NCI-H526 (cell line): Measurements from ENCODE around the gene SDCBP2.
"Not testable (repeated sequence)": the region's sequence is repeated elsewhere in the genome, so short reads cannot be mapped to it uniquely, and the experiment has no call there.

ENCODE experiments used
- DNase-seq, 2 experiments: peaks; one replicate each; lab custom pipeline; 2025; lab: John Stamatoyannopoulos, UW

SDCBP2 gene

GRCh38 chr20:1360094-1360846, 31.3 kb upstream of the SDCBP2 start:
- DNase-seq, result no peak

GRCh38 chr20:1357921-1358671, 29.2 kb upstream of the SDCBP2 start:
- DNase-seq, result no peak

GRCh38 chr20:1353956-1354355, 25.0 kb upstream of the SDCBP2 start:
- DNase-seq, result no peak

GRCh38 chr20:1346315-1346969, 17.5 kb upstream of the SDCBP2 start:
- no peak for DNase-seq

- DNase-seq, result no peak
These were observed 16.8 kb upstream of the SDCBP2 start for GRCh38 chr20:1345756-1346093.

GRCh38 chr20:1345030-1345755, 16.3 kb upstream of the SDCBP2 start:
- DNase-seq, result no peak

- DNase-seq, result not testable (repeated sequence)
These were observed 14.6 kb upstream of the SDCBP2 start for GRCh38 chr20:1343446-1344124.

- DNase-seq, result no peak
These were observed 12.8 kb upstream of the SDCBP2 start for GRCh38 chr20:1341561-1342265.

GRCh38 chr20:1338801-1339200, 9.9 kb upstream of the SDCBP2 start:
- no peak for DNase-seq

GRCh38 chr20:1338096-1338495, 9.2 kb upstream of the SDCBP2 start:
- no peak for DNase-seq

GRCh38 chr20:1337441-1337840, 8.5 kb upstream of the SDCBP2 start:
- no peak for DNase-seq

GRCh38 chr20:1336699-1337367, 7.9 kb upstream of the SDCBP2 start:
- DNase-seq, result no peak

- DNase-seq, result no peak
These were observed 7.2 kb upstream of the SDCBP2 start for GRCh38 chr20:1335961-1336698.

- no peak for DNase-seq
These were observed 5.8 kb upstream of the SDCBP2 start for GRCh38 chr20:1334761-1335160.

GRCh38 chr20:1334370-1334731, 5.4 kb upstream of the SDCBP2 start:
- no peak for DNase-seq

GRCh38 chr20:1333462-1334369, 4.8 kb upstream of the SDCBP2 start:
- DNase-seq, result no peak

- no peak for DNase-seq
These were observed 3.9 kb upstream of the SDCBP2 start for GRCh38 chr20:1332749-1333300.

- DNase-seq, result no peak
These were observed 3.0 kb upstream of the SDCBP2 start for GRCh38 chr20:1331801-1332453.
